Body of pancreas (tissue), 4 donors: Measurements from ENCODE around the gene RIPK4.

ENCODE experiments used
- CTCF ChIP-seq, 7 experiments: fragments of 450-650 bp in 4 of 7; fragments of 200-600 bp in 3 of 7; sonication (generic) in 3 of 7; IDR thresholded peaks; one replicate each; pipeline ENCODE4 v1.5.1; 2016 to 2019; ENCODE audit warnings: antibody characterized with exemption in 7 of 7
- POLR2A ChIP-seq, 3 donors: fragments of 450-650 bp; IDR thresholded peaks; one replicate each; pipeline ENCODE4 v1.6.1; 2016; ENCODE audit warnings: antibody characterized with exemption in 3 of 3, mild to moderate bottlenecking in 2 of 3

- TF ChIP-seq POLR2A (IDR thresholded peaks at IDR 0.05) (no peak), CTCF (IDR thresholded peaks at IDR 0.05) (no peak)
Observed at GRCh38 chr21:41716751-41717150, 50.1 kb downstream of the RIPK4 start.
